ENCODE results near the gene FOXO6.

- TF ChIP-seq CTCF (IDR thresholded peaks at IDR 0.05 in 2 of 3, conservative IDR thresholded peaks at IDR 0.05 in 1 of 3; ENCODE audit: control insufficient read depth in 2 of 3, extremely low read depth in 1 of 3, insufficient read depth in 1 of 3, low read depth in 3 of 3, low read length in 3 of 3) (no peak), SP1 (IDR thresholded peaks at IDR 0.05; ENCODE audit: low read depth, low read length) (no peak), JUND (IDR thresholded peaks at IDR 0.05; ENCODE audit: low read depth, low read length) (no peak), ATF3 (IDR thresholded peaks at IDR 0.05; ENCODE audit: borderline replicate concordance, extremely low read depth, low read depth, low read length) (no peak), TCF12 (IDR thresholded peaks at IDR 0.05; ENCODE audit: low read depth, low read length) (no peak), ZNF24 (IDR thresholded peaks at IDR 0.05) (no peak), POLR2A (IDR thresholded peaks at IDR 0.05; ENCODE audit: low read depth, low read length) (no peak), NFYB (IDR thresholded peaks at IDR 0.05; ENCODE audit: insufficient read depth, low read depth, low read length) (no peak), CEBPB (IDR thresholded peaks at IDR 0.05; ENCODE audit: borderline replicate concordance in 1 of 2, low read depth in 2 of 2, low read length in 2 of 2) (no peak), POLR2AphosphoS5 (IDR thresholded peaks at IDR 0.05; ENCODE audit: low read length) (no peak), TAF1 (IDR thresholded peaks at IDR 0.05; ENCODE audit: borderline replicate concordance, low read depth, low read length) (no peak), FOXK2 (IDR thresholded peaks at IDR 0.05) (no peak)
- TF ChIP-seq, protein P1, sequence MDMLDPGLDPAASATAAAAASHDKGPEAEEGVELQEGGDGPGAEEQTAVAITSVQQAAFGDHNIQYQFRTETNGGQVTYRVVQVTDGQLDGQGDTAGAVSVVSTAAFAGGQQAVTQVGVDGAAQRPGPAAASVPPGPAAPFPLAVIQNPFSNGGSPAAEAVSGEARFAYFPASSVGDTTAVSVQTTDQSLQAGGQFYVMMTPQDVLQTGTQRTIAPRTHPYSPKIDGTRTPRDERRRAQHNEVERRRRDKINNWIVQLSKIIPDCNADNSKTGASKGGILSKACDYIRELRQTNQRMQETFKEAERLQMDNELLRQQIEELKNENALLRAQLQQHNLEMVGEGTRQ (IDR thresholded peaks at IDR 0.05; ENCODE audit: borderline replicate concordance, low read depth, low read length), result no peak
These were observed 35.4 kb upstream of the FOXO6 start for GRCh38 chr1:41325801-41326200.
